ENCODE results near the gene HBD. TPM values are rescaled to one million over a fixed set of nuclear protein-coding genes. Genes with fewer than 3 reads are reported as not detected.
"Not testable (repeated sequence)": the region's sequence is repeated elsewhere in the genome, so short reads cannot be mapped to it uniquely, and the experiment has no call there.

HBD gene
- total RNA-seq = 2.1 TPM

DNA sequence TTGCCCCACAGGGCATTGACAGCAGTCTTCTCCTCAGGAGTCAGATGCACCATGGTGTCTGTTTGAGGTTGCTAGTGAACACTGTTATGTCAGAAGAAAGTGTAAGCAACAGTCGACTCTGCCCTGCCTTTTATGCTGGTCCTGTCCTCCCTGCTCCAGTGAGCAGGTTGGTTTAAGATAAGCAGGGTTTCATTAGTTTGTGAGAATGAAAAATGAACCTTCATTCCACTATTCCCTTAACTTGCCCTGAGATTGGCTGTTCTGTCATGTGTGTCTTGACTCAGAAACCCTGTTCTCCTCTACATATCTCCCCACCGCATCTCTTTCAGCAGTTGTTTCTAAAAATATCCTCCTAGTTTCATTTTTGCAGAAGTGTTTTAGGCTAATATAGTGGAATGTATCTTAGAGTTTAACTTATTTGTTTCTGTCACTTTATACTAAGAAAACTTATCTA lies at the start of gene HBD:
Gene HBD, minus strand, starts transcription at position 103 of the 454 bp plus-strand sequence. Its CDS starts 50 bp downstream, at position 53.
- no peak for ATAC-seq
- no peak for DNase-seq (ENCODE audit: low spot score)

- DNase-seq (ENCODE audit: low spot score) (no peak), ATAC-seq (no peak)
Observed at GRCh38 chr11:5283882-5284281, 49.6 kb upstream of the HBD start.

GRCh38 chr11:5283086-5283485 lies 48.8 kb upstream of the HBD start:
- ATAC-seq (no peak), DNase-seq (ENCODE audit: low spot score) (no peak)

- ATAC-seq (no peak), DNase-seq (ENCODE audit: low spot score) (no peak)
Observed at GRCh38 chr11:5282628-5283027, 48.3 kb upstream of the HBD start.

- ATAC-seq (no peak), DNase-seq (ENCODE audit: low spot score) (no peak)
Observed at GRCh38 chr11:5281596-5281995, 47.3 kb upstream of the HBD start.

GRCh38 chr11:5280582-5281102 lies 46.4 kb upstream of the HBD start:
- no peak for DNase-seq (ENCODE audit: low spot score)
- peak; percentile 46 for ATAC-seq

DNA sequence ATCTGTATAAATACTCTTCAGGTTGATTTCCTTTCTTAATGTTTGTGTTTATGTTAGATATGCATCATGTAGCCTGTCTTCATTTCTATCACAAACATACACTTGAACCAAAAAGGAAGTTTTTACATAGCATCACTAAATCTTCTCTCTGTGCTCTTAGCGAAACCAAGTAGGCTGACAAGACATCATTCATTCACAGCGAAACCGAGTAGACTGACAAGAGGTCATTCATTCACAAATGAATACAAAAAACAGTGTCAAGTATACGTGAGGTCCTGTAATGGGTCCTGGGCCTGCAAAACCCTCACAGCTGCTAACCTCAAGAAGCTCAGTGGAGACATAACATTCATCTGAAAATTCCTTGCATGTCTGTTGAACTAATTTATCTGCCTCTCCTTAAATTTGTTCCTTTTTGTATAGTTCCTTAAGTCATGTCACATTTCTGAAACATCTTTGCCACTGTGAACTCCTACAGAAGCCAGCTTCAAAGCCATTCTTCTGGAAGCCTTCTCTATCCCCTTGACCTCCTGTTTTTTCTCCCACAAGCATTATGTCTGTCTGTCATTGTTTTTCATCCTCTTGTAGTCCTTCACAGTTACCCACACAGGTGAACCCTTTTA lies 45.3 kb upstream of the HBD start:
- ATAC-seq (no peak), DNase-seq (ENCODE audit: low spot score) (no peak)

DNA sequence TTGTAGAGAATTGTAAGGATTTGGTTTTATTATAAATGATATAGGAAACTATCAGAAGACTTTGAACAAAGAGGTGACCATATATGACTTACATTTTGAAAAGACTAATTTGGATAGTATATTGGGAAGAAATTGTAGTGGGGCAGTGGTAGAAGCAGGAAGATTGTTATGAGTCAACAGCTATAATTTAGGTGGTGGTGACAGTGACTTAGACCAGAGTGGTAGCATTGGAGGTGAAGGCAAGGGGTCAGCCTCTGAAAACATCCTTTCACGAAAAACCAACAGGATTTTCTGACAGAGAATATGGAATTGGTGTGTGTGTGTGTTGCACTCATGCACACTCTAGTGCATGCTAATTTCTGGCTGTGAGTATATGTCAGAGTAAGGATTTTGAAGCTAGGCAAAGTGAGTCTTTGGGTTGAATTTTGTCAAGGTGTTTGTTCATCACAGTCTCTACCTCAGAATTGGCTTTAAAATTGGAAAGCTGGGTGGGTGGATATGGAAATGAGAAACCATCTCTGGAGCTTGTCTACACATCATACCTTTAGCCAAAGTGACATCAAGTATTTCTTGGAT lies 43.6 kb upstream of the HBD start:
- ATAC-seq (no peak), DNase-seq (ENCODE audit: low spot score) (no peak)

- ATAC-seq = no peak
- DNase-seq (ENCODE audit: low spot score) = no peak
Observed at GRCh38 chr11:5276697-5277096, 42.4 kb upstream of the HBD start.

DNA sequence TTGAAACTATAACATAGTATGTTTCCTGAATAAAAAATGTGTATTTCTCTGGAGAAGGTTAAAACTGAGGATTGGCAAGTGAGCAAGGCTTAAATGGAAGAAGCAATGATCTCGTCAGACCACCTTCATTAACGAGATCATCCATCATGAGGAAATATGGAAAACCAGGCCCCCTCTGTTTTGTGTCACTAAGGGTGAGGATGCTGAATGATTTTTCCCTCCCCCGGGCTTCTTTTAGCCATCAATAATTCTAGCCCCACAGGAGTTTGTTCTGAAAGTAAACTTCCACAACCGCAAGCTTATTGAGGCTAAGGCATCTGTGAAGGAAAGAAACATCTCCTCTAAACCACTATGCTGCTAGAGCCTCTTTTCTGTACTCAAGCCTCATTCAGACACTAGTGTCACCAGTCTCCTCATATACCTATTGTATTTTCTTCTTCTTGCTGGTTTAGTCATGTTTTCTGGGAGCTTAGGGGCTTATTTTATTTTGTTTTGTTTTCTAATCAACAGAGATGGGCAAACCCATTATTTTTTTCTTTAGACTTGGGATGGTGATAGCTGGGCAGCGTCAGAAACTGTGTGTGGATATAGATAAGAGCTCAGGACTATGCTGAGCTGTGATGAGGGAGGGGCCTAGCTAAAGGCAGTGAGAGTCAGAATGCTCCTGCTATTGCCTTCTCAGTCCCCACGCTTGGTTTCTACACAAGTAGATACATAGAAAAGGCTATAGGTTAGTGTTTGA lies 41.3 kb upstream of the HBD start:
- no peak for DNase-seq (ENCODE audit: low spot score)
- no peak for ATAC-seq

- DNase-seq (ENCODE audit: low spot score) (no peak), ATAC-seq (no peak)
Observed at GRCh38 chr11:5274395-5274794, 40.1 kb upstream of the HBD start.

- no peak for ATAC-seq
Observed at GRCh38 chr11:5272395-5273017, 38.2 kb upstream of the HBD start.

GRCh38 chr11:5269715-5270147 lies 35.4 kb upstream of the HBD start, which contains the start of gene HBE1:
Gene HBE1 (minus strand): TSS chr11:5269945. CDS start chr11:5269890, 55 bp downstream.
- ATAC-seq (no peak), DNase-seq (ENCODE audit: low spot score) (no peak)

More at GRCh38 chr11:5272395-5273017, 38.2 kb upstream of the HBD start:
- no peak for DNase-seq (ENCODE audit: low spot score)

DNA sequence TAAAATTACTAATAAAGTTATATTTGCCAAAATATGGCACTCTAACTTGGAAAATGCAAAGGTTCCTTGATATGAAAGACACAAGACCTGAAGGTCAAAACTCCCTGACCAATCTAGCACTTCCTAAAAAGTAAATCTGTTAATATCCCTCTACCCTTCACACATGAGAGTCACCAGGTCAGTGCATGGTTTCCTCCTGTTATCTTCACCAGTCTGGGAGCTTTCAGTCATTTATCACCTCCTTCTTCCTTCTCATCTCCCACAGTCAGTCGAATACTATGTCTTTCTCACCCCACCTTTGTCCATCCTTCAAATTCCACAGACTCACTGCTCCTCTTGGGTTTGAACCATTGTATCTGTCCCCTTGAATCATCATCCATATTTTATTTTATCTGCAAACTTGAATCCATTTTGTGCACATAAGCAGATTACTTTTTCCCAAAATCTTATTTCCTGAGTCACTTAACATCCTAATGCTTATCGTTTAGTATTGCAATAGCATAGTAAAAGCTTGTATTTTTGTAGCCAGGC lies 32.8 kb upstream of the HBD start:
- DNase-seq (ENCODE audit: low spot score) (no peak), ATAC-seq (no peak)

GRCh38 chr11:5266609-5267008 lies 32.3 kb upstream of the HBD start:
- ATAC-seq (no peak), DNase-seq (ENCODE audit: low spot score) (no peak)

DNA sequence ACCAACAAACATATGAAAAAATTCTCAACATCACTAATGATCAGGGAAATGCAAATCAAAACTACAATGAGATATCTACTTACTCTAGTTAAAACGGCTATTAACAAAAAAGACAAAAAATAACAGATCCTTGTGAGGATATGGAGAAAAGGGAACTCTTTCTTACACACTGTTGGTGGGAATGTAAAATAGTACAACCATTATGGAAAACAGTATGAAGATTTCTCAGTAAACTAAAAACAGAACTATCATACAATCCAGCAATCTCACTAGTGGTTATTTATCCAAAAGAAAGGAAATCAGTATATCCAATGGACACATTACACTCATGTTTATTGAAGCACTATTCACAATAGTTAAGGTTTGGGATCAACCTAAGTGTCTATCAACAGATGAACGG lies 31.5 kb upstream of the HBD start:
- ATAC-seq (no peak), DNase-seq (ENCODE audit: low spot score) (no peak)

GRCh38 chr11:5258543-5259262 lies 24.4 kb upstream of the HBD start:
- ATAC-seq = no peak
- no peak for DNase-seq (ENCODE audit: low spot score)

DNA sequence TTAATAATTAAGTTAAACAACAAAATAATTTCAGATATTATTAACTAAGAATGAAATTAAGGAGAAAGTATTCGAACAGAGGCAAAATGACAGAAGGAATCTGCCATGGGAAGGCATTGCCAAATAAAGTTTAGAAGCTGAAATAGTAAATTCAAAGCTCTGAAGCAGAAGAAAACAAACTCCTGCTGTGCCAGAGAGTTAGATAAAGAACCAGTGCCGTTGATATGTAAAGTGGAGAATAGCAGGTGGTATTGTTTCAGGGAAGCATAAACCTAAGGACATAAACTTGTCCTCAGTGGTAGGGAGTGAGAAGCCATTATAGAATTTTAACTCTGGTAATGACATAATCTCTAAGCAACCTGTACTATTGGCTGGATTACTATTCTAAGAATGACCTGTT lies 23.0 kb upstream of the HBD start:
- no peak for ATAC-seq

DNA sequence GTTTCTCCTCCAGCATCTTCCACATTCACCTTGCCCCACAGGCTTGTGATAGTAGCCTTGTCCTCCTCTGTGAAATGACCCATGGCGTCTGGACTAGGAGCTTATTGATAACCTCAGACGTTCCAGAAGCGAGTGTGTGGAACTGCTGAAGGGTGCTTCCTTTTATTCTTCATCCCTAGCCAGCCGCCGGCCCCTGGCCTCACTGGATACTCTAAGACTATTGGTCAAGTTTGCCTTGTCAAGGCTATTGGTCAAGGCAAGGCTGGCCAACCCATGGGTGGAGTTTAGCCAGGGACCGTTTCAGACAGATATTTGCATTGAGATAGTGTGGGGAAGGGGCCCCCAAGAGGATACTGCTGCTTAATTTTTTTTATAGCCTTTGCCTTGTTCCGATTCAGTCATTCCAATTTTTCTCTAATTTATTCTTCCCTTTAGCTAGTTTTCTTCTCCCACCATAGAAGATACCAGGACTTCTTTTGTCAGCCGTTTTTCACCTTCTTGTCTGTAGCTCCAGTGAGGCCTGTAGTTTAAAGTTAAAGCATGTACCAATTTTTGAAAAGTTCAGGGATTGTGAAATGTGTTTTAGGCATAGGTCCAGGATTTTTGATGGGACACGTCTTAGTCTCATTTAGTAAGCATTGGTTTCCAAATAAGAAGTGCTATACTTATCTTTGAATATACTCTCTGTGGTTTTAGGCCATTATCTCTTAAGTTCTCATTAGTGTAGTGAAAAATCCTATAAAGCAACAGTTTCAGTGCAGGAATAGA lies 20.5 kb upstream of the HBD start, which contains the start of gene HBG2:
Gene HBG2, minus strand, starts transcription at position 136 of the 768 bp plus-strand sequence. Its CDS starts 53 bp downstream, at position 83.
- ATAC-seq; DNase-seq (ENCODE audit: low spot score): not testable (repeated sequence)

More for the DNA sequence above, 23.0 kb upstream of the HBD start:
- no peak for DNase-seq (ENCODE audit: low spot score)
